WTC11 (cell line): ENCODE results near the gene TTLL9. TPM values are rescaled to one million over a fixed set of nuclear protein-coding genes. Genes with fewer than 3 reads are reported as not detected.

ENCODE experiments used
- ATAC-seq: fragments of 200-7000 bp; cut with Tn5 transposase; 2 replicates; pipeline ENCODE4 v1.10.0; 2021; ENCODE audit warnings: mild to moderate bottlenecking, moderate library complexity
- CTCF ChIA-PET: fragments of 300-600 bp; sonication (Branson Sonifier 250); formaldehyde crosslinking; loops from one replicate; lab custom pipeline; 2021; ENCODE audit warnings: antibody characterized with exemption; lab: Charles Lee
- POLR2A ChIA-PET: fragments of 350-600 bp; sonication (Branson Sonifier 250); formaldehyde crosslinking; loops from one replicate; lab custom pipeline; 2021; ENCODE audit warnings: antibody characterized with exemption; lab: Charles Lee
- DNase-seq: peaks from one replicate; pipeline ENCODE4 v3.0.0; 2021; ENCODE audit warnings: low spot score
- H3K27ac Mint-ChIP-seq: 2 replicates; pipeline ENCODE4 v1.8.0; 2021; ENCODE audit warnings: mixed read lengths
- H3K27me3 Mint-ChIP-seq: 2 replicates; pipeline ENCODE4 v1.8.0; 2021; ENCODE audit warnings: low read depth, mild to moderate bottlenecking, moderate library complexity, mixed read lengths
- H3K36me3 Mint-ChIP-seq: 2 replicates; pipeline ENCODE4 v1.8.0; 2021; ENCODE audit warnings: mixed read lengths
- H3K4me1 Mint-ChIP-seq: 2 replicates; pipeline ENCODE4 v1.8.0; 2022; ENCODE audit warnings: mixed read lengths
- H3K4me3 Mint-ChIP-seq: 2 replicates; pipeline ENCODE4 v1.8.0; 2021; ENCODE audit warnings: mild to moderate bottlenecking, moderate library complexity, mixed read lengths
- H3K9me3 Mint-ChIP-seq: 2 replicates; pipeline ENCODE4 v1.8.0; 2021; ENCODE audit warnings: mixed read lengths
- ETV6 ChIP-seq: sonication (generic); formaldehyde crosslinking; IDR thresholded peaks from 2 replicates; pipeline ENCODE4 v1.8.1; 2022; ENCODE audit warnings: mild to moderate bottlenecking, missing genetic modification reagents
- RORB ChIP-seq: fragments of 250-450 bp; sonication (Bioruptor Pico); IDR thresholded peaks from 2 replicates; pipeline ENCODE4 v1.9.0; 2021; ENCODE audit warnings: mild to moderate bottlenecking
- SMAD4 ChIP-seq: sonication (generic); formaldehyde crosslinking; IDR thresholded peaks from 2 replicates; pipeline ENCODE4 v1.8.0; 2022; ENCODE audit warnings: mild to moderate bottlenecking, missing genetic modification reagents
- SOX15 ChIP-seq: fragments of 250-450 bp; sonication (Bioruptor Pico); IDR thresholded peaks from 2 replicates; pipeline ENCODE4 v1.9.0; 2021; ENCODE audit warnings: mild to moderate bottlenecking
- ZNF138 ChIP-seq: sonication (generic); formaldehyde crosslinking; conservative IDR thresholded peaks from 2 replicates; pipeline ENCODE4 v1.8.1; 2022; ENCODE audit warnings: mild to moderate bottlenecking, moderate library complexity, missing genetic modification reagents
- ZNF671 ChIP-seq: fragments of 250-450 bp; sonication (Bioruptor Pico); IDR thresholded peaks from 2 replicates; pipeline ENCODE4 v1.8.0; 2021; ENCODE audit warnings: mild to moderate bottlenecking
- total RNA-seq: library from RNA; stranded (reverse); gene quantifications from 3 replicates; pipeline ENCODE4 v1.2.3, GENCODE V29; 2021
- TF ChIP-seq, protein P1 (sequence below): sonication (generic); formaldehyde crosslinking; conservative IDR thresholded peaks from 2 replicates; pipeline ENCODE4 v1.8.1; 2023; ENCODE audit warnings: mild to moderate bottlenecking, low read depth, missing genetic modification reagents, moderate library complexity
- TF ChIP-seq, protein P2 (sequence below): fragments of 250-450 bp; sonication (Bioruptor Pico); IDR thresholded peaks from 2 replicates; pipeline ENCODE4 v1.8.0; 2021; ENCODE audit warnings: mild to moderate bottlenecking
- TF ChIP-seq, protein P3 (sequence below): sonication (generic); formaldehyde crosslinking; IDR thresholded peaks from 2 replicates; pipeline ENCODE4 v1.8.1; 2022; ENCODE audit warnings: low read depth, missing genetic modification reagents, borderline replicate concordance
- TF ChIP-seq, protein P4 (sequence below): fragments of 250-450 bp; sonication (Bioruptor Pico); IDR thresholded peaks from 2 replicates; pipeline ENCODE4 v2.1.2; 2022; ENCODE audit warnings: mild to moderate bottlenecking, moderate library complexity
- TF ChIP-seq, protein P5 (sequence below): sonication (generic); formaldehyde crosslinking; IDR thresholded peaks from 2 replicates; pipeline ENCODE4 v1.8.1; 2023; ENCODE audit warnings: mild to moderate bottlenecking, moderate library complexity, missing genetic modification reagents
- TF ChIP-seq, protein P6 (sequence below): fragments of 250-450 bp; sonication (Bioruptor Pico); conservative IDR thresholded peaks from 2 replicates; pipeline ENCODE4 v1.9.0; 2021; ENCODE audit warnings: mild to moderate bottlenecking
- TF ChIP-seq, protein P7 (sequence below): sonication (generic); formaldehyde crosslinking; conservative IDR thresholded peaks from 2 replicates; pipeline ENCODE4 v1.8.1; 2022; ENCODE audit warnings: mild to moderate bottlenecking, missing genetic modification reagents
- TF ChIP-seq, protein P8 (sequence below): sonication (generic); formaldehyde crosslinking; IDR thresholded peaks from 2 replicates; pipeline ENCODE4 v1.8.0; 2022; ENCODE audit warnings: mild to moderate bottlenecking, missing genetic modification reagents

The TTLL9 gene
- total RNA-seq, 1 experiment from 2014 or later = not detected

DNA sequence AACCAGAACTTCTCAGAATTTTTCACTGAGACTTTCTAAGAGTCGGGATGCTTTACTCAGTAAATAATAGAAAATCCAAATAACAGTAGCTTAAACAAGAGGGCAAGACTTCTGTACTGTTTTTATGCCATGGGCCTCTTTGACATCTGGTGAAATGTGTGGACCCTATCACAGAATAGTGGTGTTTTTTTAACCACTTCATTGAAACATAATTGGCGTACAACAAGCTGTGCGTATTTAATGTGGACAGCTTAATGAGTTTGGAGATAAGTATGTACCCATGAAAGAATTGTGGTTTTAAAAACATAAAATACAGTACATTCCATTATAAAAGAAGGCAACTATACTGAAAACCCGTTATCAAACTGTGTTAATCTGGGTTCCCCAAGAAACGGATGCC lies 43.7 kb downstream of the TTLL9 start:
- TF ChIP-seq ETV6 (CRISPR knock-in tag) (no peak), RORB (CRISPR knock-in tag) (no peak), SOX15 (CRISPR knock-in tag) (no peak), ZNF138 (CRISPR knock-in tag) (no peak), SMAD4 (CRISPR knock-in tag) (no peak), ZNF671 (CRISPR knock-in tag) (no peak)
- TF ChIP-seq, protein P1, sequence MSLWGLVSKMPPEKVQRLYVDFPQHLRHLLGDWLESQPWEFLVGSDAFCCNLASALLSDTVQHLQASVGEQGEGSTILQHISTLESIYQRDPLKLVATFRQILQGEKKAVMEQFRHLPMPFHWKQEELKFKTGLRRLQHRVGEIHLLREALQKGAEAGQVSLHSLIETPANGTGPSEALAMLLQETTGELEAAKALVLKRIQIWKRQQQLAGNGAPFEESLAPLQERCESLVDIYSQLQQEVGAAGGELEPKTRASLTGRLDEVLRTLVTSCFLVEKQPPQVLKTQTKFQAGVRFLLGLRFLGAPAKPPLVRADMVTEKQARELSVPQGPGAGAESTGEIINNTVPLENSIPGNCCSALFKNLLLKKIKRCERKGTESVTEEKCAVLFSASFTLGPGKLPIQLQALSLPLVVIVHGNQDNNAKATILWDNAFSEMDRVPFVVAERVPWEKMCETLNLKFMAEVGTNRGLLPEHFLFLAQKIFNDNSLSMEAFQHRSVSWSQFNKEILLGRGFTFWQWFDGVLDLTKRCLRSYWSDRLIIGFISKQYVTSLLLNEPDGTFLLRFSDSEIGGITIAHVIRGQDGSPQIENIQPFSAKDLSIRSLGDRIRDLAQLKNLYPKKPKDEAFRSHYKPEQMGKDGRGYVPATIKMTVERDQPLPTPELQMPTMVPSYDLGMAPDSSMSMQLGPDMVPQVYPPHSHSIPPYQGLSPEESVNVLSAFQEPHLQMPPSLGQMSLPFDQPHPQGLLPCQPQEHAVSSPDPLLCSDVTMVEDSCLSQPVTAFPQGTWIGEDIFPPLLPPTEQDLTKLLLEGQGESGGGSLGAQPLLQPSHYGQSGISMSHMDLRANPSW = no peak
- TF ChIP-seq, protein P2, sequence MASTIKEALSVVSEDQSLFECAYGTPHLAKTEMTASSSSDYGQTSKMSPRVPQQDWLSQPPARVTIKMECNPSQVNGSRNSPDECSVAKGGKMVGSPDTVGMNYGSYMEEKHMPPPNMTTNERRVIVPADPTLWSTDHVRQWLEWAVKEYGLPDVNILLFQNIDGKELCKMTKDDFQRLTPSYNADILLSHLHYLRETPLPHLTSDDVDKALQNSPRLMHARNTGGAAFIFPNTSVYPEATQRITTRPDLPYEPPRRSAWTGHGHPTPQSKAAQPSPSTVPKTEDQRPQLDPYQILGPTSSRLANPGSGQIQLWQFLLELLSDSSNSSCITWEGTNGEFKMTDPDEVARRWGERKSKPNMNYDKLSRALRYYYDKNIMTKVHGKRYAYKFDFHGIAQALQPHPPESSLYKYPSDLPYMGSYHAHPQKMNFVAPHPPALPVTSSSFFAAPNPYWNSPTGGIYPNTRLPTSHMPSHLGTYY (CRISPR knock-in tag) = no peak
- TF ChIP-seq, protein P3, sequence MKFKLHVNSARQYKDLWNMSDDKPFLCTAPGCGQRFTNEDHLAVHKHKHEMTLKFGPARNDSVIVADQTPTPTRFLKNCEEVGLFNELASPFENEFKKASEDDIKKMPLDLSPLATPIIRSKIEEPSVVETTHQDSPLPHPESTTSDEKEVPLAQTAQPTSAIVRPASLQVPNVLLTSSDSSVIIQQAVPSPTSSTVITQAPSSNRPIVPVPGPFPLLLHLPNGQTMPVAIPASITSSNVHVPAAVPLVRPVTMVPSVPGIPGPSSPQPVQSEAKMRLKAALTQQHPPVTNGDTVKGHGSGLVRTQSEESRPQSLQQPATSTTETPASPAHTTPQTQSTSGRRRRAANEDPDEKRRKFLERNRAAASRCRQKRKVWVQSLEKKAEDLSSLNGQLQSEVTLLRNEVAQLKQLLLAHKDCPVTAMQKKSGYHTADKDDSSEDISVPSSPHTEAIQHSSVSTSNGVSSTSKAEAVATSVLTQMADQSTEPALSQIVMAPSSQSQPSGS (CRISPR knock-in tag) = no peak
- TF ChIP-seq, protein P4, sequence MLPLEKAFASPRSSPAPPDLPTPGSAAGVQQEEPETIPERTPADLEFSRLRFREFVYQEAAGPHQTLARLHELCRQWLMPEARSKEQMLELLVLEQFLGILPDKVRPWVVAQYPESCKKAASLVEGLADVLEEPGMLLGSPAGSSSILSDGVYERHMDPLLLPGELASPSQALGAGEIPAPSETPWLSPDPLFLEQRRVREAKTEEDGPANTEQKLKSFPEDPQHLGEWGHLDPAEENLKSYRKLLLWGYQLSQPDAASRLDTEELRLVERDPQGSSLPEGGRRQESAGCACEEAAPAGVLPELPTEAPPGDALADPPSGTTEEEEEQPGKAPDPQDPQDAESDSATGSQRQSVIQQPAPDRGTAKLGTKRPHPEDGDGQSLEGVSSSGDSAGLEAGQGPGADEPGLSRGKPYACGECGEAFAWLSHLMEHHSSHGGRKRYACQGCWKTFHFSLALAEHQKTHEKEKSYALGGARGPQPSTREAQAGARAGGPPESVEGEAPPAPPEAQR (CRISPR knock-in tag) = no peak
- TF ChIP-seq, protein P5, sequence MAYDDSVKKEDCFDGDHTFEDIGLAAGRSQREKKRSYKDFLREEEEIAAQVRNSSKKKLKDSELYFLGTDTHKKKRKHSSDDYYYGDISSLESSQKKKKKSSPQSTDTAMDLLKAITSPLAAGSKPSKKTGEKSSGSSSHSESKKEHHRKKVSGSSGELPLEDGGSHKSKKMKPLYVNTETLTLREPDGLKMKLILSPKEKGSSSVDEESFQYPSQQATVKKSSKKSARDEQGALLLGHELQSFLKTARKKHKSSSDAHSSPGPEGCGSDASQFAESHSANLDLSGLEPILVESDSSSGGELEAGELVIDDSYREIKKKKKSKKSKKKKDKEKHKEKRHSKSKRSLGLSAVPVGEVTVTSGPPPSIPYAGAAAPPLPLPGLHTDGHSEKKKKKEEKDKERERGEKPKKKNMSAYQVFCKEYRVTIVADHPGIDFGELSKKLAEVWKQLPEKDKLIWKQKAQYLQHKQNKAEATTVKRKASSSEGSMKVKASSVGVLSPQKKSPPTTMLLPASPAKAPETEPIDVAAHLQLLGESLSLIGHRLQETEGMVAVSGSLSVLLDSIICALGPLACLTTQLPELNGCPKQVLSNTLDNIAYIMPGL = no peak
- TF ChIP-seq, protein P6, sequence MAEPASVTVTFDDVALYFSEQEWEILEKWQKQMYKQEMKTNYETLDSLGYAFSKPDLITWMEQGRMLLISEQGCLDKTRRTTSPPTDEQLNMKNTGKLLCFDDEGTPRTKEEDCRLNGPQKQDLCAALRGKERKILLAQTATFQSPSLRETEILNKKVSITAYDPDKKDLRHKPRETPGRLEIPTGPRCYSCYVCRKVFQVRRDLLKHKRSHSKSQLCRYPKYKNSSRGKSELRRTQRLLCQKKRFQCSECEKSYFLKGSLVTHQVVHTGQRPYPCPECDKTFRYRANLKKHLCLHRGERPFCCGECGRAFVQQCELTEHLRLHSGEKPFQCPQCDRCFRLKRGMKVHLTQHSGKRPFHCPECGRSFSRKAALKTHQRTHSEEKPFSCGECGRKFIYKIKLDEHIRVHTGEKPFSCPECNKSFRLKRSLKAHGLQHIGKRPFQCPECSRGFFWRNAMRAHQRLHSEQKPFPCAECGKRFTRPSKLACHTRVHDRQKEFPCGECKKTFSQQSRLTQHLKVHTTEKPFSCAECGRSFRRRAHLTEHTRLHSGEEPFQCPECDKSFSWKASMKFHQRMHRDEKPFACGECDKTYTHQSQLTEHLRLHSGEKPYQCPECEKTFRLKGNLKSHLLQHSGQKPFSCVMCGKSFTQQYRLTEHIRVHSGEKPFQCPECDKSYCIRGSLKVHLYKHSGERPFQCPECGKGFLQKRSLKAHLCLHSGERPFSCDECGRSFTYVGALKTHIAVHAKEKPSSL (CRISPR knock-in tag) = no peak
- TF ChIP-seq, protein P7, sequence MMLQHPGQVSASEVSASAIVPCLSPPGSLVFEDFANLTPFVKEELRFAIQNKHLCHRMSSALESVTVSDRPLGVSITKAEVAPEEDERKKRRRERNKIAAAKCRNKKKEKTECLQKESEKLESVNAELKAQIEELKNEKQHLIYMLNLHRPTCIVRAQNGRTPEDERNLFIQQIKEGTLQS (CRISPR knock-in tag) = no peak
- TF ChIP-seq, protein P8, sequence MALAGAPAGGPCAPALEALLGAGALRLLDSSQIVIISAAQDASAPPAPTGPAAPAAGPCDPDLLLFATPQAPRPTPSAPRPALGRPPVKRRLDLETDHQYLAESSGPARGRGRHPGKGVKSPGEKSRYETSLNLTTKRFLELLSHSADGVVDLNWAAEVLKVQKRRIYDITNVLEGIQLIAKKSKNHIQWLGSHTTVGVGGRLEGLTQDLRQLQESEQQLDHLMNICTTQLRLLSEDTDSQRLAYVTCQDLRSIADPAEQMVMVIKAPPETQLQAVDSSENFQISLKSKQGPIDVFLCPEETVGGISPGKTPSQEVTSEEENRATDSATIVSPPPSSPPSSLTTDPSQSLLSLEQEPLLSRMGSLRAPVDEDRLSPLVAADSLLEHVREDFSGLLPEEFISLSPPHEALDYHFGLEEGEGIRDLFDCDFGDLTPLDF (CRISPR knock-in tag) = no peak
- H3K4me1 Mint-ChIP-seq = peaks cover 51% of the 10 kb centered on the region
- DNase-seq = no peak
- ChIA-PET CTCF (interaction anchor here (0.7 to 1.6 kb wide), 5 partner anchors 21 to 67 kb away, joined by 3 to 7 read pairs (median 4); partner anchors contain the start of gene PDRG1), POLR2A (no interaction called here)
- no peak for ATAC-seq
- no peak overlapping the region for H3K4me3 Mint-ChIP-seq
- 0 out of 2 replicates have a peak, but pooled peaks cover 3% of the 10 kb centered on the region for H3K36me3 Mint-ChIP-seq
- no peak overlapping the region for H3K27ac Mint-ChIP-seq
- peaks cover 6% of the 10 kb centered on the region for H3K27me3 Mint-ChIP-seq
- peaks cover 11% of the 10 kb centered on the region for H3K9me3 Mint-ChIP-seq
